ENCODE data around the gene SPTBN1. TPM values are rescaled to one million over a fixed set of nuclear protein-coding genes. Genes with fewer than 3 reads are reported as not detected.

Gene SPTBN1
- total RNA-seq, 6 experiments from 2014 or later = 128 to 169 (median 159) TPM

- Mint-ChIP-seq H3K27me3 (ENCODE audit: insufficient read depth) (peaks cover 5% of the 10 kb centered on the region), H3K9me3 (no peaks in the 10 kb centered on the region), H3K27ac (no peak overlapping the region), H3K4me3 (no peak overlapping the region), H3K4me1 (ENCODE audit: low read depth) (peaks cover 34% of the 10 kb centered on the region), H3K36me3 (ENCODE audit: low read depth) (peaks cover 12% of the 10 kb centered on the region)
- no peak for TF ChIP-seq CTCF (IDR thresholded peaks at IDR 0.05)
- no peak for DNase-seq
These were observed 96.9 kb downstream of the SPTBN1 start for GRCh38 chr2:54553075-54553474.

- Mint-ChIP-seq H3K27ac (no peak overlapping the region), H3K4me1 (ENCODE audit: low read depth) (peaks cover 38% of the 10 kb centered on the region), H3K9me3 (no peaks in the 10 kb centered on the region), H3K27me3 (ENCODE audit: insufficient read depth) (peaks cover 4% of the 10 kb centered on the region), H3K36me3 (ENCODE audit: low read depth) (peaks cover 15% of the 10 kb centered on the region), H3K4me3 (no peak overlapping the region)
- no peak for DNase-seq
- no peak for TF ChIP-seq CTCF (IDR thresholded peaks at IDR 0.05)
These were observed 97.6 kb downstream of the SPTBN1 start for GRCh38 chr2:54553775-54554174.

GRCh38 chr2:54555318-54555837 is 99.3 kb downstream of the SPTBN1 start:
- no peaks in the 10 kb centered on the region for H3K9me3 Mint-ChIP-seq
- peaks cover 52% of the 10 kb centered on the region for H3K4me1 Mint-ChIP-seq (ENCODE audit: low read depth)
- H3K4me3 Mint-ChIP-seq = no peak overlapping the region
- peaks cover 14% of the 10 kb centered on the region for H3K36me3 Mint-ChIP-seq (ENCODE audit: low read depth)
- DNase-seq = no peak
- H3K27me3 Mint-ChIP-seq (ENCODE audit: insufficient read depth) = peaks cover 5% of the 10 kb centered on the region
- no peak for TF ChIP-seq CTCF (IDR thresholded peaks at IDR 0.05)
- H3K27ac Mint-ChIP-seq = no peak overlapping the region

- H3K36me3 Mint-ChIP-seq (ENCODE audit: low read depth) = peaks cover 14% of the 10 kb centered on the region
- peaks cover 5% of the 10 kb centered on the region for H3K27me3 Mint-ChIP-seq (ENCODE audit: insufficient read depth)
- peaks cover 65% of the 10 kb centered on the region for H3K4me1 Mint-ChIP-seq (ENCODE audit: low read depth)
These were observed 100.5 kb downstream of the SPTBN1 start for GRCh38 chr2:54556621-54557121.

GRCh38 chr2:54557211-54557600 is 101.1 kb downstream of the SPTBN1 start:
- no peak for DNase-seq
- no peaks in the 10 kb centered on the region for H3K9me3 Mint-ChIP-seq
- H3K4me1 Mint-ChIP-seq (ENCODE audit: low read depth) = peaks cover 70% of the 10 kb centered on the region
- no peak for TF ChIP-seq CTCF (IDR thresholded peaks at IDR 0.05)
- H3K27ac Mint-ChIP-seq = 0 out of 2 replicates have a peak overlapping the region, but pooled peaks have one; percentile 37
- H3K4me3 Mint-ChIP-seq = peak overlapping the region; percentile 54
- H3K36me3 Mint-ChIP-seq (ENCODE audit: low read depth) = peaks cover 14% of the 10 kb centered on the region
- H3K27me3 Mint-ChIP-seq (ENCODE audit: insufficient read depth) = peaks cover 5% of the 10 kb centered on the region

More at GRCh38 chr2:54556621-54557121, 100.5 kb downstream of the SPTBN1 start:
- H3K27ac Mint-ChIP-seq = 0 out of 2 replicates have a peak overlapping the region, but pooled peaks have one; percentile 37
- H3K9me3 Mint-ChIP-seq = no peaks in the 10 kb centered on the region
- peak; percentile 43 for DNase-seq
- TF ChIP-seq CTCF (IDR thresholded peaks at IDR 0.05) = no peak
- no peak overlapping the region for H3K4me3 Mint-ChIP-seq
